Measurements from ENCODE around the gene HIP1.
"Not testable (repeated sequence)": the region's sequence is repeated elsewhere in the genome, so short reads cannot be mapped to it uniquely, and the experiment has no call there.

The HIP1 gene

GRCh38 chr7:75608451-75609122, 130.2 kb downstream of the HIP1 start:
- DNase-seq = no peak

- DNase-seq = no peak
These were observed 134.3 kb downstream of the HIP1 start for GRCh38 chr7:75604408-75604807.

GRCh38 chr7:75602831-75603230, 135.9 kb downstream of the HIP1 start:
- DNase-seq = not testable (repeated sequence)

GRCh38 chr7:75601539-75601938, 137.2 kb downstream of the HIP1 start:
- DNase-seq = no peak

GRCh38 chr7:75600748-75601147, 138.0 kb downstream of the HIP1 start:
- not testable (repeated sequence) for DNase-seq

- no peak for DNase-seq
These were observed 139.4 kb downstream of the HIP1 start for GRCh38 chr7:75599244-75599781.

GRCh38 chr7:75596727-75597614, 141.8 kb downstream of the HIP1 start:
- peak; percentile 37 for DNase-seq

- DNase-seq = no peak
These were observed 143.0 kb downstream of the HIP1 start for GRCh38 chr7:75595766-75596165.

- not testable (repeated sequence) for DNase-seq
These were observed 145.1 kb downstream of the HIP1 start for GRCh38 chr7:75593500-75594184.

- DNase-seq = no peak
These were observed 147.1 kb downstream of the HIP1 start for GRCh38 chr7:75591467-75592255.

GRCh38 chr7:75590373-75591005, 148.3 kb downstream of the HIP1 start:
- DNase-seq = no peak

- no peak for DNase-seq
These were observed 154.4 kb downstream of the HIP1 start for GRCh38 chr7:75584354-75584753.

- DNase-seq = no peak
These were observed 155.5 kb downstream of the HIP1 start for GRCh38 chr7:75583255-75583654.

GRCh38 chr7:75579899-75580298, 158.8 kb downstream of the HIP1 start:
- DNase-seq = no peak

GRCh38 chr7:75578081-75578480, 160.7 kb downstream of the HIP1 start:
- no peak for DNase-seq

- DNase-seq = no peak
These were observed 163.1 kb downstream of the HIP1 start for GRCh38 chr7:75575488-75576121.

GRCh38 chr7:75573477-75574019, 165.2 kb downstream of the HIP1 start:
- no peak for DNase-seq

- DNase-seq = no peak
These were observed 165.9 kb downstream of the HIP1 start for GRCh38 chr7:75572814-75573213.

- DNase-seq = no peak
These were observed 166.3 kb downstream of the HIP1 start for GRCh38 chr7:75572396-75572795.

GRCh38 chr7:75571209-75571608, 167.5 kb downstream of the HIP1 start:
- DNase-seq = no peak

GRCh38 chr7:75569629-75570282, 169.0 kb downstream of the HIP1 start:
- DNase-seq = not testable (repeated sequence)

Data from activated CD4-positive, alpha-beta T cell treated with anti-CD3 and anti-CD28 coated beads for 48 hours (primary cell).